CD14-positive monocyte (primary cell): ENCODE results near the gene AGFG1. TPM values are rescaled to one million over a fixed set of nuclear protein-coding genes. Genes with fewer than 3 reads are reported as not detected.

Experiments
- DNase-seq, 3 donors: peaks; one replicate each; pipeline ENCODE4 v3.0.0-alpha.2; 2011 to 2022
- H2AFZ ChIP-seq: 2 replicates; pipeline ENCODE4 v1.6.0; 2012; ENCODE audit warnings: mild to moderate bottlenecking, low read depth, low read length, inconsistent platforms; ENCODE audit not compliant: insufficient read depth, poor library complexity, severe bottlenecking
- H3K27ac ChIP-seq, 2 donors: 1 replicate in 1 of 2; 2 replicates in 1 of 2; pipeline ENCODE4 v1.5.1; 2012 to 2013; ENCODE audit warnings: low read length in 2 of 2, control low read depth in 1 of 2, inconsistent platforms in 1 of 2, low read depth in 1 of 2, mild to moderate bottlenecking in 1 of 2
- H3K27me3 ChIP-seq, 2 donors: one replicate each; pipeline versions ENCODE4 v1.6.0 to v1.6.1; 2011 to 2013; ENCODE audit warnings: low read length in 2 of 2; ENCODE audit not compliant: control insufficient read depth in 2 of 2, insufficient read depth in 2 of 2
- H3K36me3 ChIP-seq, 2 donors: replicated peaks in 1 of 2; 1 replicate in 1 of 2; 2 replicates in 1 of 2; pipeline versions ENCODE4 v1.5.1 to v1.6.1; 2012 to 2013; ENCODE audit warnings: low read length in 2 of 2, control low read depth in 1 of 2, inconsistent platforms in 1 of 2, mild to moderate bottlenecking in 1 of 2; ENCODE audit not compliant: insufficient read depth in 2 of 2, control insufficient read depth in 1 of 2
- H3K4me1 ChIP-seq, 2 donors: 1 replicate in 1 of 2; 2 replicates in 1 of 2; pipeline versions ENCODE4 v1.5.1 to v1.6.1; 2012 to 2013; ENCODE audit warnings: low read length in 2 of 2, control low read depth in 1 of 2, inconsistent platforms in 1 of 2, mild to moderate bottlenecking in 1 of 2, moderate library complexity in 1 of 2; ENCODE audit not compliant: insufficient read depth in 2 of 2, control insufficient read depth in 1 of 2
- H3K4me2 ChIP-seq: replicated peaks from 2 replicates; pipeline ENCODE3; 2012; ENCODE audit warnings: low read length, moderate library complexity, mild to moderate bottlenecking; ENCODE audit not compliant: poor library complexity, severe bottlenecking; ENCODE audit errors: extremely low read depth
- H3K4me3 ChIP-seq, 3 experiments: fragments of 200-600 bp in 1 of 3; sonication (generic) in 1 of 3; replicated peaks in 1 of 3; 1 replicate in 2 of 3; 2 replicates in 1 of 3; pipeline ENCODE4 v1.5.1; 2011 to 2013; ENCODE audit warnings: low read length in 3 of 3, mild to moderate bottlenecking in 3 of 3, control low read depth in 2 of 3, low read depth in 2 of 3, inconsistent platforms in 1 of 3, moderate library complexity in 1 of 3
- H3K79me2 ChIP-seq: 2 replicates; pipeline ENCODE4 v1.6.0; 2012; ENCODE audit warnings: mild to moderate bottlenecking, control low read depth, inconsistent platforms, low read length, moderate library complexity; ENCODE audit not compliant: insufficient read depth
- H3K9ac ChIP-seq: 2 replicates; pipeline ENCODE4 v1.6.0; 2017; ENCODE audit warnings: low read length, mild to moderate bottlenecking; ENCODE audit not compliant: insufficient read depth, poor library complexity, severe bottlenecking
- H3K9me3 ChIP-seq, 2 donors: replicated peaks in 1 of 2; 1 replicate in 1 of 2; 2 replicates in 1 of 2; pipeline versions ENCODE4 v1.5.1 to v1.6.1; 2012 to 2013; ENCODE audit warnings: low read length in 2 of 2, control low read depth in 1 of 2; ENCODE audit not compliant: control insufficient read depth in 1 of 2, insufficient read depth in 1 of 2
- H4K20me1 ChIP-seq: 2 replicates; pipeline ENCODE4 v1.6.0; 2012; ENCODE audit warnings: mild to moderate bottlenecking, low read length, control low read depth, moderate library complexity; ENCODE audit not compliant: insufficient read depth
- H3K27ac Mint-ChIP-seq, 7 donors: one replicate each; pipeline ENCODE4 v1.8.0; 2020; ENCODE audit warnings: mild to moderate bottlenecking in 7 of 7, mixed read lengths in 7 of 7, moderate library complexity in 6 of 7, inconsistent platforms in 2 of 7
- H3K27me3 Mint-ChIP-seq, 3 donors: one replicate each; pipeline ENCODE4 v1.8.0; 2021 to 2022; ENCODE audit warnings: low read depth in 3 of 3, mild to moderate bottlenecking in 3 of 3, mixed read lengths in 3 of 3, moderate library complexity in 3 of 3, inconsistent platforms in 1 of 3
- H3K36me3 Mint-ChIP-seq, 2 donors: one replicate each; pipeline ENCODE4 v1.8.0; 2020; ENCODE audit warnings: mixed read lengths in 2 of 2, inconsistent platforms in 1 of 2, mild to moderate bottlenecking in 1 of 2
- H3K4me1 Mint-ChIP-seq: one replicate; pipeline ENCODE4 v1.8.0; 2020; ENCODE audit warnings: mild to moderate bottlenecking, mixed read lengths
- H3K4me3 Mint-ChIP-seq, 2 donors: one replicate each; pipeline ENCODE4 v1.8.0; 2020; ENCODE audit warnings: mild to moderate bottlenecking in 2 of 2, mixed read lengths in 2 of 2, moderate library complexity in 1 of 2
- H3K9me3 Mint-ChIP-seq, 7 donors: one replicate each; pipeline ENCODE4 v1.8.0; 2020 to 2022; ENCODE audit warnings: mixed read lengths in 7 of 7, mild to moderate bottlenecking in 6 of 7, moderate library complexity in 6 of 7, inconsistent platforms in 2 of 7
- CTCF ChIP-seq: fragments of 200-600 bp; IDR thresholded peaks from one replicate; pipeline ENCODE4 v1.8.0; 2022; ENCODE audit warnings: antibody characterized with exemption, mild to moderate bottlenecking
- WGBS: methylation state at CpG from one replicate; pipeline ENCODE4 v1.1.5; 2013; ENCODE audit warnings: missing lambda C conversion rate; ENCODE audit not compliant: insufficient coverage; 5-methylcytosine and 5-hydroxymethylcytosine counted together
- intact Hi-C, 2 donors: fragments of 100-400 bp; cut with micrococcal nuclease; formaldehyde crosslinking; loops; one replicate each; pipeline versions ENCODE4 v1.15.0 to v1.15.1; 2023
- polyA plus RNA-seq, 3 donors: library from polyadenylated mRNA; depleted of rRNA in 1 of 3; unstranded in 2 of 3; stranded (reverse) in 1 of 3; fragments of 300-500 nt in 2 of 3; fragments of >200 nt in 1 of 3; fragmentation: Illumina TruSeq in 2 of 3; gene quantifications; 1 replicate in 2 of 3; 2 replicates in 1 of 3; pipeline ENCODE4 v1.2.3, GENCODE V29; 2012 to 2021

Gene AGFG1
- polyA plus RNA-seq, 3 donors = 17.3 to 76.1 (median 56.9) TPM

- Histone ChIP-seq H3K79me2 (peaks cover 100% of the 10 kb centered on the region), H2AFZ (no peak overlapping the region), H3K4me1 (peaks cover 29 to 39% of the 10 kb centered on the region in 2 donors), H3K9me3 (peaks cover 0 to 3% of the 10 kb centered on the region in 2 donors), H3K36me3 (no peaks in the 10 kb centered on the region), H3K4me3 (no peak overlapping the region), H3K27me3 (no peaks in the 10 kb centered on the region), H3K4me2 (peak overlapping the region; percentile 25), H3K9ac (no peak overlapping the region), H3K27ac (peak overlapping the region in 1 of 2 donors; percentile 73), H4K20me1 (peaks cover 100% of the 10 kb centered on the region)
- H3K27me3 Mint-ChIP-seq = no peaks in the 10 kb centered on the region
- peak overlapping the region; percentile 76 to 92 (median 88) for H3K27ac Mint-ChIP-seq
- H3K36me3 Mint-ChIP-seq = peaks cover 6 to 20% of the 10 kb centered on the region in 2 donors
- H3K4me3 Mint-ChIP-seq = no peak overlapping the region
- no peak for TF ChIP-seq CTCF
- WGBS = no CpG with 5 or more reads among the region's 1 CpG
- peaks cover 0 to 2% (median 0%) of the 10 kb centered on the region in 7 donors for H3K9me3 Mint-ChIP-seq
- H3K4me1 Mint-ChIP-seq = peaks cover 62% of the 10 kb centered on the region
- intact Hi-C loops = loop anchor here in 1 of 2 donors (5.0 kb wide), 1 partner anchor 35 kb away; no protein-coding TSS in a partner anchor
- DNase-seq = peak; percentile 46 to 74 (median 70)
Measured at GRCh38 chr2:227482638-227483340, 10.8 kb downstream of the AGFG1 start.

- Histone ChIP-seq H3K79me2 (peaks cover 100% of the 10 kb centered on the region), H3K27me3 (no peaks in the 10 kb centered on the region), H3K4me2 (no peak overlapping the region), H3K36me3 (no peaks in the 10 kb centered on the region), H2AFZ (no peak overlapping the region), H3K9ac (no peak overlapping the region), H3K9me3 (peaks cover 0 to 3% of the 10 kb centered on the region in 2 donors), H4K20me1 (peaks cover 100% of the 10 kb centered on the region), H3K4me3 (no peak overlapping the region), H3K27ac (no peak overlapping the region), H3K4me1 (peaks cover 40 to 47% of the 10 kb centered on the region in 2 donors)
- no peak for TF ChIP-seq CTCF
- no CpG with 5 or more reads among the region's 1 CpG for WGBS
- no peak for DNase-seq
- intact Hi-C loops = no loop called here
- no peak overlapping the region for H3K4me3 Mint-ChIP-seq
- peak overlapping the region in 1 of 7 donors; percentile 49 for H3K27ac Mint-ChIP-seq
- peaks cover 0 to 2% (median 0%) of the 10 kb centered on the region in 7 donors for H3K9me3 Mint-ChIP-seq
- peaks cover 60% of the 10 kb centered on the region for H3K4me1 Mint-ChIP-seq
- H3K36me3 Mint-ChIP-seq = peaks cover 8 to 17% of the 10 kb centered on the region in 2 donors
- H3K27me3 Mint-ChIP-seq = no peaks in the 10 kb centered on the region
Measured at GRCh38 chr2:227485429-227485828, 13.5 kb downstream of the AGFG1 start.
